HepG2 (cell line): ENCODE data around the gene PLIN4. TPM values are rescaled to one million over a fixed set of nuclear protein-coding genes. Genes with fewer than 3 reads are reported as not detected.

ENCODE experiments used
- BATF2 ChIP-seq: sonication (generic); formaldehyde crosslinking; IDR thresholded peaks from 2 replicates; pipeline ENCODE4 v1.8.0; 2022; ENCODE audit warnings: mild to moderate bottlenecking, missing genetic modification reagents, moderate library complexity
- CREBL2 ChIP-seq: sonication (generic); formaldehyde crosslinking; IDR thresholded peaks from 2 replicates; pipeline ENCODE4 v1.8.1; 2023; ENCODE audit warnings: missing genetic modification reagents, mild to moderate bottlenecking, borderline replicate concordance
- ELF1 ChIP-seq: sonication (generic); formaldehyde crosslinking; IDR thresholded peaks from 2 replicates; pipeline ENCODE4 v1.4.0; 2020; ENCODE audit warnings: missing genetic modification reagents
- ETV6 ChIP-seq: sonication (generic); formaldehyde crosslinking; conservative IDR thresholded peaks from 2 replicates; pipeline ENCODE4 v1.4.0; 2020; ENCODE audit warnings: missing genetic modification reagents
- GLI4 ChIP-seq: sonication (generic); formaldehyde crosslinking; IDR thresholded peaks from 2 replicates; pipeline ENCODE4 v1.5.1; 2020; ENCODE audit warnings: missing genetic modification reagents, mild to moderate bottlenecking, moderate library complexity, borderline replicate concordance
- GMEB2 ChIP-seq: IDR thresholded peaks from 2 replicates; pipeline ENCODE4 v1.6.1; 2016; ENCODE audit warnings: missing biosample characterization, missing genetic modification reagents, low read depth
- KDM5B ChIP-seq: sonication (generic); formaldehyde crosslinking; IDR thresholded peaks from 2 replicates; pipeline ENCODE4 v1.4.0; 2020; ENCODE audit warnings: missing genetic modification reagents, mild to moderate bottlenecking, borderline replicate concordance
- RBM22 ChIP-seq: fragments of 200-400 bp; formaldehyde crosslinking; optimal IDR thresholded peaks from 2 replicates; pipeline ENCODE3; 2017; ENCODE audit warnings: mild to moderate bottlenecking, low read length, moderate library complexity
- RNF2 ChIP-seq: fragments of 450-650 bp; conservative IDR thresholded peaks from 2 replicates; pipeline ENCODE4 v1.6.1; 2016; ENCODE audit warnings: low read depth
- SNAPC2 ChIP-seq: sonication (generic); formaldehyde crosslinking; IDR thresholded peaks from 2 replicates; pipeline ENCODE4 v1.8.1; 2022; ENCODE audit warnings: mild to moderate bottlenecking, missing genetic modification reagents
- THAP11 ChIP-seq: IDR thresholded peaks from 2 replicates; pipeline ENCODE4 v1.6.1; 2016; ENCODE audit warnings: missing biosample characterization, missing genetic modification reagents
- TRIM22 ChIP-seq: fragments of 450-650 bp; IDR thresholded peaks from 2 replicates; pipeline ENCODE4 v1.6.1; 2017
- U2AF2 ChIP-seq: fragments of 200-400 bp; formaldehyde crosslinking; IDR thresholded peaks from 2 replicates; pipeline ENCODE4 v1.6.1; 2017; ENCODE audit warnings: low read depth, mild to moderate bottlenecking, low read length
- ZBTB14 ChIP-seq: sonication (generic); formaldehyde crosslinking; IDR thresholded peaks from 2 replicates; pipeline ENCODE4 v1.4.0; 2020; ENCODE audit warnings: missing genetic modification reagents
- ZBTB49 ChIP-seq: sonication (generic); formaldehyde crosslinking; IDR thresholded peaks from 2 replicates; pipeline ENCODE4 v1.4.0; 2020; ENCODE audit warnings: missing genetic modification reagents, borderline replicate concordance
- ZNF235 ChIP-seq: sonication (generic); formaldehyde crosslinking; IDR thresholded peaks from 2 replicates; pipeline ENCODE4 v1.8.1; 2023; ENCODE audit warnings: mild to moderate bottlenecking, missing genetic modification reagents, borderline replicate concordance
- ZNF263 ChIP-seq: sonication (generic); formaldehyde crosslinking; IDR thresholded peaks from 2 replicates; pipeline ENCODE4 v1.4.0; 2020; ENCODE audit warnings: missing genetic modification reagents
- ZNF503 ChIP-seq: sonication (generic); formaldehyde crosslinking; IDR thresholded peaks from 2 replicates; pipeline ENCODE4 v1.4.0; 2020; ENCODE audit warnings: missing genetic modification reagents
- ZNF557 ChIP-seq: sonication (generic); formaldehyde crosslinking; IDR thresholded peaks from 2 replicates; pipeline ENCODE4 v1.4.0; 2020; ENCODE audit warnings: missing genetic modification reagents
- ZNF775 ChIP-seq: sonication (generic); formaldehyde crosslinking; IDR thresholded peaks from 2 replicates; pipeline ENCODE4 v1.4.0; 2020; ENCODE audit warnings: missing genetic modification reagents, mild to moderate bottlenecking, moderate library complexity, borderline replicate concordance
- polyA plus RNA-seq, 8 experiments: library from polyadenylated mRNA; depleted of rRNA in 3 of 8; stranded (reverse) in 7 of 8; unstranded in 1 of 8; fragments of >200 nt; fragmentation: Illumina TruSeq in 4 of 8; extraction: Trizol in 4 of 8; gene quantifications; 2 replicates each; pipeline versions ENCODE4 v1.2.1 to v1.2.3, GENCODE V29; 2011 to 2016; ENCODE audit warnings: low read depth in 4 of 8, missing spikeins in 1 of 8, mixed read lengths in 1 of 8; ENCODE audit not compliant: insufficient read depth in 1 of 8
- total RNA-seq, 5 experiments: library from RNA; depleted of rRNA; stranded (reverse); fragments of >200 nt; fragmentation: Illumina TruSeq; extraction: Trizol; gene quantifications; 2 replicates each; pipeline ENCODE4 v1.2.3, GENCODE V29; 2016; ENCODE audit warnings: low read depth in 1 of 5

Gene PLIN4
- total and polyA plus RNA-seq, 2 of the 13 experiments (the other 11 are each of a cell fraction or from before 2014, with no cell fraction given), result 1.1 to 1.3 TPM

GRCh38 chr19:4539693-4540581 is 21.7 kb upstream of the PLIN4 start, which contains the start of gene LRG1 (continued):
- TF ChIP-seq BATF2 (CRISPR knock-in tag) (no peak), CREBL2 (CRISPR knock-in tag) (no peak), THAP11 (CRISPR knock-in tag) (peak; percentile 64), ZBTB49 (no peak), ZNF775 (CRISPR knock-in tag) (no peak), ELF1 (peak; percentile 80), ZNF503 (no peak), ZBTB14 (CRISPR knock-in tag) (no peak), KDM5B (CRISPR knock-in tag) (no peak), RNF2 (no peak), ETV6 (CRISPR knock-in tag) (peak; percentile 97), RBM22 (no peak), GMEB2 (CRISPR knock-in tag) (no peak), ZNF263 (CRISPR knock-in tag) (no peak), ZNF557 (CRISPR knock-in tag) (no peak), U2AF2 (no peak), TRIM22 (no peak), ZNF235 (CRISPR knock-in tag) (no peak), GLI4 (CRISPR knock-in tag) (0 out of 2 replicates have a peak, but pooled peaks have one; percentile 46), SNAPC2 (CRISPR knock-in tag) (no peak)
